ENCODE data around the gene PARD3.

PARD3 gene

DNA sequence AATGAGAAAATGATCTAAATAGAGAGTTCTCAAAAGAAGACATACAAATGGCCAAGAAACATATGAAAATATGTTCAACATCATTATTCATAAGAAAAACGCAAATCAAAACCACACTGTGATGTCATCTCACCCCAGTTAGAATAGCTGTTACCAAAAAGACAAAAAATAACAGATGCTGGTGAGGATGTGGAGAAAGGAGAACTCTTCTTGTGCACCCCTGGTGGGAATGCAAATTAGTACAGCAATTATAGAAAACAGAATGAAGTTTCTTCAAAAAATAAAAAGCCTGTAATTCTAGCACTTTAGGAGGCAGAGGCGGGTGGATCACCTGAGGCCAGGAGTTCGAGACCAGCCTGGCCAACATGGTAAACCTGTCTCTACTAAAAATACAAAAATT, 199.3 kb downstream of the PARD3 start:
- DNase-seq (ENCODE audit: low read depth): no peak

DNA sequence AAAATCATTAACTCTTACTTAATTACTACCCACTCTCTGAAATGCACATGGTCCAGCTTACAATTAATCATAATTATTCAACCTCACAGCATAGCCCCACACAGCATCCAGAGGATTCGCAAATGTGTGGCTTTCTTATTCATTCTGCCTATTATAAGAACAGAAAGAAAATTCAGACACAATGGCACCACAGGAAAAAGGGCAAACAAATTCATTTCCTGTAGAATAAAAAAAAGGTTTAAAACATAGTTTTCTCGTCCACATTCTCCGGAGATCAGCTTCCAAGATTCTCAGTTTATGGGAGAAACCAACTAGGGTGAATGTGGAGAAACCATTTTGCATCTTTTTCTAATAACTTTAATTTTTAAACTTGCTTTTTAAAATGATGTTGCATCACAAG, 201.6 kb downstream of the PARD3 start:
- DNase-seq (ENCODE audit: low read depth): no peak

DNA sequence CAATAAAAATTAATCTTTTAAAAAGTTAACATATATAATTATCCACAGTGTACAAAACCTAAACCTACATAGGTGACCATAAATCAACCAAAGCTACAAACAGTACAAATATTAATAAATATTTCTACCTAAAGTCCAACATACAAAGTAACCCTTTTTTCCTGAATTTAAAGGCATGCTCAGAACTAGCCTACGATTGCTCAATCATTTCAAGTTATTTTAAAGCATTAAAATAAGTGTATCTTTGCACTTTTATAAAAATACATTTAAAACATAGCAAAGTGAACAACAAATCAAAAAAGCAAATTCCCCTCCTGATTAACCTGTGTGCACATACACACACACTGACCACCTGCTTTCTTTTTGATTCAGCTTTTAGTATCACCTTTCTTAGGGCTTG, 202.2 kb downstream of the PARD3 start:
- no peak for DNase-seq (ENCODE audit: low read depth)

DNA sequence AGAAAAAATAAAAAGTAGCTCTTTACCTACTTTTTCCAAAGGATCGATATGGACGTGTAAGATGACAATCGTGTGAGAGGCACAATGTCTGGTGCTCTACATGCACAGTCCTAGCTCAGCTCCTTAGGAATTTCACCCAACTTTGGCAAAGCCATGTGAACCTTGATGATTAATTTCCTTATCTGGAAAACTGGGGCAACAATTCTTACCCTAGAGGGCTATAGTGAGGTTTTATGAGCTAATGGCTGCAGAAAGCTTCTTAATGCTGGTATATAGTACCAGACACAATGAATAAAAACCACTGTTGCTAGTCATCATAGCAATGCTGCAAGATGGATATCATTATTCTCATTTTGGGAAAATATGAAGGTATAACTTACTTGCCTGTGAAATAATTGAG, 202.7 kb downstream of the PARD3 start:
- no peak for DNase-seq (ENCODE audit: low read depth)

DNA sequence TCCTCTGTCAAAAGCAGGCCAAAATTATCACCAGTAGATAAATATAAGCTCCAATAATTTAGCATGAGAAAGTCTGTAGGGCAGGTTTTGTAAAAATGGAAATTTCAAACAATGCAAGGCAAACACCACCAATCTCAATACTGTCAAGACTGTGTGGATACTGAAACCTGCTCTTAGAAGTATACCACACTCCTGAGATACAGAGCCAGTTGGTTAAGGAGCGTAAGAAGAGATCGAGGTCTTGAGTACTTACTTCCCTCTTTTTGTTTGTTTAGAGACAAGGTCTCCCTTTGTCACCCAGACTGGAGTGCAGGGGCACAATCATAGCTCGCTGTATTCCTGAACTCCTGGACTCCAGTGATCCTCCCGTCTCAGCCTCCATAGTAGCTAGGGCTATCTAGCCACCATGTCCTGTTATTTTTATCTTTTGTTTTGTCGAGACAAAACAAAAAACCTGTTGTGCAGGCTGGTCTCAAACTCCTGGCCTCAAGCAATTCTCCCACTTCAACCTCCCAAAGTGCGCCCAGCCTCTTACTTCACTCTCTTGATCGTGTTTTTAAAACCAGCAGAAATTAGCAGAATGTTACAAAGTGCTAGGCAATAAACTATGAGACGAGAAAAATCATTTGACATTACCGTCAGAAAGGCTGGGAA, 205.7 kb downstream of the PARD3 start:
- DNase-seq (ENCODE audit: low read depth): no peak

DNA sequence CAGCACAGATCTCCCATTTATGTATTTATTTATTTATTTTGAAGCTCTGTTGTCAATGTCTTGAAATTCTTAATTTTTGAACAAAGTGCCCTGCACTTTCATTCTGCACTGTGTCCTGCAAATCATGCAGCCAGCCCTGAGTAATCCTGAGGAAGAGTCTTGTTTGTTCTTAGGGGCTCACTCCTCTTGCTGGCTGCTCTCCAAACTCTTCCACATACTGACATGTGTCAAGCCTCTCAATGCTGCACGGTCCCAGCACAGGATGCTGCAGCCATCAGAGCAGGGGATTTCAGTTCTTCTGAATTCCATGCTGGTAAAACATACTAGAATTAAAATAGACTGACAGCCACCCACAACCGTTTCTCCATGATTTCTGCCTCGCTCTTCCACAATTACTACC, 207.2 kb downstream of the PARD3 start:
- DNase-seq (ENCODE audit: low read depth): no peak

DNA sequence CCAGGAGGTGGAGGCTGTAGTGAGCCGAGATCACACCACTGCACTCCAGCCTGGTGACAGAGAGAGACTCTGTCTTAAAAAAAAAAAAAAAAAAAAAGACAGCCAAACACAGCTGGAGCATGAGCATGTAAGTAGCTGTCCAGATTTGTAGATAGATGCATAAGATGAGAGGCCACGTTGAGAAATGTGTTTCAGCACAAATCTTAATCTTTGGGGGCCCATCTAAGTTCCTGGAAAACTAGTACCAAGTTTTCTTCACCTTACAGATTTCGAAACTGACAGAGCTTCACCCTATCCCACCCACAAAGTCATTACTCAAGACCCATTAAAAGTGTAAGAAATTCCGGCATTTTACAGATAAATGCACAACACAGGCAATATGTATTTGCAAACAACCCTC, 208.2 kb downstream of the PARD3 start:
- DNase-seq (ENCODE audit: low read depth): no peak

DNA sequence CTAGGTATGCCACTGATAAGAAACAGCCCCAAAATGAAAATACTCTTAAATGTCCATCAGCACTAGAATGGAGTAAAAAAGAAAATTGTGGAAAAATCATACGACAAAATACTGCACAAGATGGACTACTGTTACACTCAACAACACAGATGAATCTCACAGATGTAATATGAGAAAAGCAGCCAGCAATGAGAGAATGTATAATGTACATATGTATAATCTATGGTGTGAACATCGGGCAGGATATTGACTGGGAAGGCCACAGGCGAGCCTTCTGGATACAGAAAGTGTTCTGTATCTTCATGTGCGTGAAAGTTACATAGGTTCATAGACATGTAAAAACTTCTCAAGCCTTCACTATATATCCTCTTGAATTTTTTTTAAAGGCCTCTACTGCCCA, 212.6 kb downstream of the PARD3 start:
- DNase-seq (ENCODE audit: low read depth): no peak

DNA sequence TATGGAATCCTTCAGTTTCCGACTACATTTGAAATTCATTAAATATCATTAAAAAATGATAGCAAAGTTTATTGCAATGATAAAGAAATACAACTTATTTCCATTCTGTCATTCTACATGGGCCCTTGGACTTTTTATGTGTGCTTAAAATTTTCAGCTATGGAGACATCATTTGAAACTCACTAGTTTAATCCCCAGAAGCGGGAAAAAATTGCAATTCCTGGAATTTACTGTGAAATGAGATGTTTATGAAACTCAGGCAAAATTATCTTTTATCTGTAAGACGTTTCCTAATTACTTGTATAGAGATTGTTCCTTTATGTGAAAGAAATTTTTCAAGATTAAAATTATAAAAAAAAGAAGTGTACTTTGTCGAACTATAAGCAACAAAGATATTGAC, 213.4 kb downstream of the PARD3 start:
- no peak for DNase-seq (ENCODE audit: low read depth)

DNA sequence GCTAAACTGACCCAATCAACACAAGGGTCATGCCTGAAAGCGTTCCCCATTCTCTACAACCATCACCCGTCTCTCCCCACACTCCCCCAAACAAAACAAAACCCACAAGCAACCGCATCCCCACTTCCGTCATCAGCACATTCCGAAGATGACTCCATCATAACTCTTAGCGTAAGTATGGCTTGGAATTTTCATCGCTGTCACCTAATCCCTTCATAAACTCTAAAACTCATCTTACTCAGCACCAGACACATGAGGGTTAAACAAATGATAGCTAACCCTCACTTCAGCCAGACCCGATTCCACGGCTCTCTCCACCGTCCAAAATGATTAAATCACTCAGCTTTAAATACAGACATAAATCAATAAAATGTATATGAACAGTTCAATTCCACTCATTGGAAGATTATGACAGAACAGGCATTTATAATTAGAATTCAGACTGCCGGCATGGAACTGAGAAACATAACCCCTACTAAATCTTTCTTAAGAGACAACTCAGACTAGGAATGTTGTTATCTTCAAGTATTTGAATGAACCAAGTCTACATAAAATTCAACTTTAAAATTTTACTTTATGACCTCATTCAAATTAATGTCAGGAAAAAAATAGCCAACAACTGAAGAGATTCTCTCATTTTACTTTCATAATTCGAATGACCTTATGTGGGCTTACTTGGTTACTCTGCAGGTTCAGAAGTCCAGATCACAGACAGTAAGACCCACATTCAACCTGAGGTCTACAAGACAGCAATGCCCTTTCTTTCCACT, 215.9 kb downstream of the PARD3 start:
- no peak for DNase-seq (ENCODE audit: low read depth)

DNA sequence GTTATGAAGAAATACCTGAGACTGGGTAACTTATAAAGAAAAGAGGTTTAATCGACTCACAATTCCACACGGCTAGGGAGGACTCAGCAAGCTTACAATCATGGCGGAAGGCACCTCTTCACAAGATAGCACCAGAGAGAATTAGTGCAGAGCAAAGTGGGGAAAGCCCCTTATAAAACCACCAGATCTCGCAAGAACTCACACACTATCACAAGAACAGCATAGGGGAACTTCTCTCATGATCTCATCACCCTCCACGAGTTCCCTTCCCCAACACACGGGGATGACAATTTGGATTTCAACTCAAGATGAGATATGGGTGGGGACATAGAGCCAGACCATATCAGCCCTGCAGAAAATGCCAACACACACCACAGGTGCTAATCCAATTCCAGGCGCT, 218.7 kb downstream of the PARD3 start:
- no peak for DNase-seq (ENCODE audit: low read depth)

DNA sequence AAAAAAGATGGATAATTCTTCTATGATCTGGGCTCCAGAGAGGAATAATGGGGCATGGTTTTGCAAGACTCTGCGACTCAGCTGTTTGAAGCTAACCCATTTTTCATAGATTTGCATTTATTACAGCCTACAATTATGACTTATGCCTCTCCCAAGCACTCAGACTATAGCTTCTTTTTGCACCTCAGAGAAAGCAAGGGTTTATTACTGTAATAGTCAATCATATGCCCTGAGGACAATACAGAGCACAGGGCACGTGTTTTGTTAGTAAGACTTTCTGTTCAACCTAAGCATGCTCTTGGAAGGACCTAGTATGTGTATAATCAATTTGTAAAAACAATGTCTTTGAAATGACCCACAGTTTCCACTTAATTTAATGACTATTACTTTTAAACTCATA, 221.2 kb downstream of the PARD3 start:
- DNase-seq (ENCODE audit: low read depth): no peak

DNA sequence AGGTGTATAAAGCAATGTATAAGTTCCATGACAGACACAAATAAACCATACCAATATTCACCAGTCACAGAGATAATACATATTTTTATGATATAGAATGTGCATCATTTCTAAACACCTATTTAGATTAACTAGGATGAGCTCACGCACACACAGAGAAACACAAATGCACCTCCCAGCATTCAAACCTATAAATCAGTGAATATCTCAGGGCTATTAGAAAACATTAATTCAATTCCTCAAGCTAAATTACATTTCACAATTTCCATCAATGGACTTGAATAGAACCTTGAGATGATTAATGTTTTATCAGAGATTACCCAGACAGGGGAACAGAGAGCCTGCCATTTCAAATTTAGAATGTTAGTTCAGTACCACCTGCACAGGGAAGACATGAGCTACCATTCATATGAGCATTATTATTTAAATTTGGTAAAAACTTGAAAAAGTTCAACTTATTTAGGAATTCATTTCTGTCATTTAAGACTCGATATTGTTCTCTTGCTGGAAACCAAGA, 221.7 kb downstream of the PARD3 start:
- DNase-seq (ENCODE audit: low read depth): no peak

DNA sequence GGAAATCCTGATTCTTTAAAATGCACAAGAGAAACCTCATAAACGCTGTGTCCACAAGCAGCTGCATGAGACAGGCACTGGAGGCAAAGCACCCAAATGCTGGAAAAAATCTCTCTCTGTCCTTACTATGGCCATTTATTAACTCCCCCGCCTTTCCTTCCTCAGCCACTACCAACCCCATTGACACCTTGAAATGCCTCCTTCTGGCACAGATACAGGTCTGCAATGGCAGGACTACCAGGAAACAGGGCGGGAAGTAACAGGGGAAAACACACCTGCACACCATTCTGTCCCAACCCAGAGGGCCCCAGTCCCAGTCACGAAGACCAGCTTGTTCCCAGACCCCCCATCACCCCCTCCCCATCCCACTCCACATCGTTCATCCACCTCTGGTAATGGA, 224.3 kb downstream of the PARD3 start:
- DNase-seq (ENCODE audit: low read depth): no peak

DNA sequence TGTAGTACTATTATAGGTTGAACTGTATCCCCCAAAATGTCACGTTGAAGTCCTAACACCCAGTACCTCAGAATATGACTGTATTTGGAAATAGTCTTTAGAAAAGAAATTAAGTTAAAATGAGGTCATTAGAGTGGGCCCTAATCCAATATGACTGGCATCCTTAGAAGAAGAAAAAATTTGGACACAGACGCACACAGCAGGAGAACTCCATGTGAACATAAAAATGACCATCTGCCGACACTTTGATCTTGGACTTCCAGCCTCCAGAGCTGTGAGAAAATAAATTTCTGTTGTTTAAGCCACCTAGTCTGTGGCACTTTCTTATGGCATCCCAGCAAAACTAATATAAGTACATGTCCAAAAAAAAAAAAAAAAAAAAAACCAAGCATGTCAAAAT, 225.8 kb downstream of the PARD3 start:
- no peak for DNase-seq (ENCODE audit: low read depth)

DNA sequence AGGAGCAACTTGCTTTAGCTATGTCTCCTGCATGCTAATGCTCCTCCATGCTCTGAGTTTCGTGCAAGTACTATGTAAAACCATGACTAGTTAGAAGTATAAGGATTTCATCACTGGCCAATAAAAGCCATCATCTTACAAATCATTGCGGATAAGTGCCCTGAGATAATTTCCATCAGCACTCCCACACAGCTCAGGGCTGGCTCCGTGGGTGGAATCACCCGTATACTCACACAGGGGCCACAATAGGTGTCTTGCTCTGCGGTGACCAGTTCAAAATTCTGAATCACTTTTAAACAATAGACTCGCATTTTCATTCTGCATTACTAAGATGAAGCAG, 227.4 kb downstream of the PARD3 start:
- no peak for DNase-seq (ENCODE audit: low read depth)

DNA sequence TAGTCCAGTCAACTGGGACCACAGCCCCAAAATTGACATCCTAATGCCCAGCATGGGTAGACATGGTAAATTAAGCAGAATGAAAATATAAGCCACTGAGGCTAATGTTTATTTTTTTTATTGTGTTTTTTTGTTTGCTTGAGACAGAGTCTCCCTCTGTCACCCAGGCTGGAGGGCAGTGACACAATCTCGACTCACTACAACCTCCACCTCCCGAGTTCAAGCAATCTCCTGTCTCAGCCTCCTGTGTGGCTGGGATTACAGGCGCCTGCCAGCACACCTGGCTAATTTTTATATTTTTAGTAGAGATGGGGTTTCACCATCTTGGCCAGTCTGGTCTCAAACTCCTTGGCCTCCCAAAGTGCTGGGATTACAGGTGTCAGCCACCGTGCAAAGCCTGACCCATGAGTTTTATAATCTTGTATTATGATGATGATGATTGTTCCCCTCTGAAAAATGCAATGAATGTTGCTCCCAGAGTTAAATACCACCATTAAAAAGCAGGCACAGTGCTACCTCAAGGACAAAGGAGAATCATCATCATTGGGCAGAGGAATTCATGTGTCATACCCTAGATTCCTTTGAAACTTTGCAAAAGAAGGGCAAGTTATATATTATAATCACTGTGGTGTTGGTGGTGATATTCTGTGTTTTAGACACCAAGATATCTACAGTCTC, 228.0 kb downstream of the PARD3 start:
- no peak for DNase-seq (ENCODE audit: low read depth)

DNA sequence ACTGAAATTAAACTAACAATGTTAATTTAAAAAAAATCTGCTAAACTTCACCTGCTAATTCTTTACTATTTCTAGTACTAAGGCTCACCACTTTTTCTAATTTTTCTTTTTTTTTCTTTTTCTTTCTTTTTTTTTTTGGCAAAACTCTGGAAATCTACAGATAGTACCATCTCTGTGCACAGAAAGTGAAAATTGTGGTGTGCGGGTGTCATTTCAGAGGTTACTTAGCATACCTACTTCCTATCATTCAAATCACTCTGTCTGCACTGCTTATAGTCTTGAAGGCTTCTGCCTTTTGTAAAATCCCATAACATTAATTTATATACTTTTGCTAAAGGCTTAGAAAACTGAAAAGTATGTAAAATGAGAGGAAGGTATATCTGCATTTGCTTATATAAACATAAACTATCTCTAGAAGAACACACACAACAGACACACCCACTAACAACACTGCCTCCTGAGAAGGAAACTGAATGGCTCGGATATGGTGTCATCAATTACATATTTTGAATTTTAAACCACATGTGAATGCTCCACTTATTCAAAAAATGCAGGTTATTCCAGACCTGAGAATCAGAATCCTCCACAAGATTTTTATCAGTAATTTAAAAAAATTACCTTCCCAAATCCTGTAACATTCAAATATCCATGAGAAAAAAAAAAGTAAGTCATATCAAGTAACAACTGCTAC, 229.5 kb downstream of the PARD3 start:
- no peak for DNase-seq (ENCODE audit: low read depth)

DNA sequence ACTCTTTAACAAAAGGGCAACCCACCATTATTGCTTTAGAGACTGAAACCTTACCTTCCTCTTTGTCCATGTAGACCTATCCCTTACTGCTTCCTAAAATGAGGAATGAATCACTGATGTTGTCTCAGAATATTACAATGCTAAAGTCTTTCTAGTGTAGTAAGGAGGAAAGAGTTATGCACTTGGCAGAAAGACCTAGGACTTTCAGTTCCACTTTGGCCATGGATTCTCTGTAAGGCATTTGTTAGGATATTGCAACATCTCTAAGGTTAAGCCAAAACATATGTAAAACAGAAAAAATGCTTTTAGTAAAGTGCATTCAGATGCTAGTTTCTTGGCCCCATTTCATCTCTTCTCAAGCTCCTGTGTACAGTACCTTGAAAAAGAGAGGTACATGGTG, 230.9 kb downstream of the PARD3 start:
- no peak for DNase-seq (ENCODE audit: low read depth)

DNA sequence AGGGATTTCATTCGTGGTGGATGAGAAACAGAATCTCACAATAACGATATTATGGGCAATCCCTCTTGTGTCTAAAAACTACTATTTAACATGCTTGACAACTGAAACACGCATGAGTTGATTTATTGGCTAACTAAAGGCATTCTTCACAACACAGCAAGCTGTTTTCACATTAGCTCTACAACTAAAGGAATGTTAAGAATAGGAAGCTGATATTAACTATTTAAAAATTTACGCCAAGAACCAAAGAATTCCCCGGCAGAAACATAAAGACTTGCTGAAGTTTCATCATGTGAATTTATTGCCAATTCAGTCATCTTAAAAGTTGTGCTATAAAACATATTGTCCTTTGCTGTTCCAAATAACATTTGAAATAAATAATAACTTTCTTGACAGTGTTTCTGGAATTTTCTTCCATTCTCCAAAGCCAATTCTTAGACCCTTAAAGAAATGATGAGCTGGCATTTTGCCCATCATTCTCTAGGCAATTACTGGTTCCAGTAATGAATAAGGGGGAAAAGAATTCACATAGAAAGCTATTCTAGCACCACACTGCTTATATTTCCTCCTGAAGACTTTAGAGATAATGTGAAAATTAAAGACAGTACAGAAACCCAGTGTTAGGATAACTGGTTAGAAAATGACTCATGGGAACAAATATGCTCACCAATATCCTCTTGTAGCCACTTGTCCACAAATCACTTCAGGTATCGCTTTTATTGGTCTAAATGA, 233.1 kb downstream of the PARD3 start:
- DNase-seq (ENCODE audit: low read depth): no peak

DNA sequence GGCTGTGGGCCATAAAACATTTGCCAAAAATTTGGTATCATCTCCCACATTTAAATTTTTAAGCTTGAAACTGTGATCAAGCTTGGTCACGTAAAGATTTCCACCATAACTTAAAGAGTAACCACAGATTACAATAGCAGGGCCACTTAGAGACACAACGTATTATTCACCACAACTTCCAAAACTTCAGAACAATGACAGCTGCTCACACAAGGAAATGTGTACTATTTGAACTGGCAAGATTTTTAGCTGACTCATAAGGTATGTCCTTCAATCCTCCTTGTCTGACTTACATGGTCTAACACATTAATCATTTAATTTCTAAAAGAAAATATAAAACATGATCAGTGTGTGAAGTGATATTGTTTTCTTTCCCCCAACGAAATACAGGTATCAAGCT, 234.5 kb downstream of the PARD3 start:
- no peak for DNase-seq (ENCODE audit: low read depth)

DNA sequence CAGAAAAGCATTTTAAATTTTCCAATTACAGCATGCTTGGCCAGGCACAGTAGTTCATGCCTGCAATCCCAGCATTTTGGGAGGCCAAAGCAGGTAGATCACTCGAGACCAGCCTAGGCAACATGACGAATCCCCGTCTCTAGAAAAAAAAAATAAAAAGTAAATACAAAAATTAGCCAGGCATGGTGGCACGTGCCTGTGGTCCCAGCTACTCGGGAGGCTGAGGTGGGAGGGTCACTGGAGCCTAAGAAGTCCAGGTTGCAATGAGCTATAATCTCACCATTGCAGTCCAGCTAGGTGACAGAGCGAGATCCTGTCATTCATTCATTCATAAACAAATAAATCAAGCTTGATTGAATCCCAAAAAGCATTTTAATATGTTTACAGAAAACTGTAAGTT, 234.9 kb downstream of the PARD3 start:
- no peak for DNase-seq (ENCODE audit: low read depth)

Data from activated T-helper 9 cell treated with anti-CD3 and anti-CD28 coated beads, Interleukin-2, amount 50 U/mL, for 16 hours (primary cell).